ENCODE measurements around the gene CFAP97D2.
"Not testable (repeated sequence)": the region's sequence is repeated elsewhere in the genome, so short reads cannot be mapped to it uniquely, and the experiment has no call there.

Gene CFAP97D2

DNA sequence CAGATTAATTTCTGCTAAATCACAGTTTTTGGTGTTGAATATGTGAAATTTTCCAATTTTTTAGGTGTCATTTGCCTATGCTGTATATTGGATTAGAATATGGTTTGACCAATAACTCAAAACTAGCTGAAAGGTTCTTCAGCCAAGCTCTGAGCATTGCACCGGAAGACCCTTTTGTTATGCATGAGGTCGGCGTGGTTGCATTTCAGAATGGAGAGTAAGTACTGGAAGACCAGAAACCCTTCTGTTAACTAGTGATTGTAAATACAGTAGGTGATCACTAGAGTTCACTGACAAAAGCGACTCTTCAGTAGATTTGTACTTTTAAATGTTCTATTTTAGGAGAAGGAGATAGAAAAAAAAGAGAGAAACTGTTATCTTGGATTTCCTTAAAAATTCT, 78.0 kb downstream of the CFAP97D2 start:
- Histone ChIP-seq H3K9me3 (replicated peaks in 1 of 11) (no peaks in the 10 kb centered on the region), H3K4me2 (no peak overlapping the region), H4K20me1 (peaks cover 0 to 18% (median 3%) of the 10 kb centered on the region in 11 experiments; a peak in 4 of 22 replicates), H3K4me3 (no peak overlapping the region), H3K9ac (no peak overlapping the region), H3K4me1 (peaks cover 10 to 27% (median 22%) of the 10 kb centered on the region in 10 experiments), H3K27ac (no peak overlapping the region), H3K36me3 (peaks cover 88 to 99% (median 95%) of the 10 kb centered on the region in 11 experiments), H3K27me3 (no peaks in the 10 kb centered on the region)
- no peak for TF ChIP-seq Cebpa-rat (IDR thresholded peaks at IDR 0.05)

- no peaks in the 10 kb centered on the region for H3K9me3 ChIP-seq (replicated peaks in 1 of 11)
- TF ChIP-seq Cebpa-rat (IDR thresholded peaks at IDR 0.05) = no peak
- H3K4me3 ChIP-seq = no peak overlapping the region
- peaks cover 10 to 43% (median 38%) of the 10 kb centered on the region in 10 experiments for H3K4me1 ChIP-seq
- H4K20me1 ChIP-seq = peaks cover 0 to 28% (median 5%) of the 10 kb centered on the region in 11 experiments; a peak in 6 of 22 replicates
- H3K36me3 ChIP-seq = peaks cover 88 to 99% (median 94%) of the 10 kb centered on the region in 11 experiments
- H3K4me2 ChIP-seq = no peak overlapping the region
- no peak overlapping the region for H3K27ac ChIP-seq
- no peak overlapping the region for H3K9ac ChIP-seq
- no peaks in the 10 kb centered on the region for H3K27me3 ChIP-seq
Measured at GRCh38 chr13:114258589-114258988, 79.5 kb downstream of the CFAP97D2 start.

- Histone ChIP-seq H3K4me1 (peaks cover 10 to 51% (median 40%) of the 10 kb centered on the region in 10 experiments), H3K27me3 (no peaks in the 10 kb centered on the region), H3K27ac (no peak overlapping the region), H3K4me2 (no peak overlapping the region), H3K9ac (no peak overlapping the region), H3K4me3 (no peak overlapping the region), H3K9me3 (replicated peaks in 1 of 11) (no peaks in the 10 kb centered on the region), H3K36me3 (peaks cover 89 to 99% (median 95%) of the 10 kb centered on the region in 11 experiments), H4K20me1 (peaks cover 0 to 29% (median 6%) of the 10 kb centered on the region in 11 experiments; a peak in 6 of 22 replicates)
- no peak for TF ChIP-seq Cebpa-rat (IDR thresholded peaks at IDR 0.05)
Measured at GRCh38 chr13:114259374-114259773, 80.3 kb downstream of the CFAP97D2 start.

DNA sequence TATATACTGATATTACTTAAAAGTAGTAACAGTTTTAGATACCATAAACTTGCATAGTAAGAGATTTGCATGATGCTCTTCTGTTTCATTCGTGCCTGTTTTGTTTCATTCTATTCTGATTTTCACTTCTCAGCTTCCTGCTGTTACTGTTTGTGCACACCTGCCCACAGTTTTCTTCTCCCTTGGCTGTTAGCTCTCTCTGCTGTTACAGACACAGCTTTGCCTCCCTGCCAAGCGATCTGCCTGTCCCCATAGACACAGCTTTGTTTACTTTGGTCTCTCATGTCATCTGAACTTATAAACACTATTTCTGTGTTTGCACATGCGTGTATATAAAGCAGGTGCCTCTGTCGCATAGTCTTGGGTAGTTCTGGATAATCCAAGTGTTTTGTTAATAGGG, 80.9 kb downstream of the CFAP97D2 start:
- H3K27ac ChIP-seq = no peak overlapping the region
- no peak overlapping the region for H3K4me3 ChIP-seq
- H3K9me3 ChIP-seq (replicated peaks in 1 of 11) = no peaks in the 10 kb centered on the region
- TF ChIP-seq Cebpa-rat (IDR thresholded peaks at IDR 0.05) = no peak
- H3K4me1 ChIP-seq = peaks cover 10 to 51% (median 40%) of the 10 kb centered on the region in 10 experiments
- H4K20me1 ChIP-seq = peaks cover 0 to 29% (median 6%) of the 10 kb centered on the region in 11 experiments; a peak in 6 of 22 replicates
- no peak overlapping the region; a peak in 1 of 22 replicates for H3K9ac ChIP-seq
- no peak overlapping the region for H3K4me2 ChIP-seq
- H3K27me3 ChIP-seq = no peaks in the 10 kb centered on the region
- peaks cover 89 to 99% (median 95%) of the 10 kb centered on the region in 11 experiments for H3K36me3 ChIP-seq

DNA sequence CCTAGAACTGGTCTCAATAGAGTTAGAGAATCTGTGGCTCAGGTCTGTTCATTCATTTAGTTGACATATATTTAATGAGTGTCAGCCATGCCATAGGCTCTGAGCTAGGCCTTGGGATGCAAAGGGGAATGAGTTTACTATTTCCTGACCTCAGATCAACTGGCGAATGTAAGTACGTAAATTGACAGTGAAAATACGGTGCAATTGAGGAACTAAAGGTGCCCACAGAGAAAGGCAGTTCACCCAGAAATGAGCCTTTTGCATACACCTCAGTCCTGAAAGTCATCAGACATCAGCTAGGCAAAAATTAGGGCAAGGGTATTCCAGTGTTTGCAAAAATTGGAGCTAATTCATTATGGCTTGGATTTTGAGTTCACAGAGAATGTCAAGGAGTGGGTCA, 81.8 kb downstream of the CFAP97D2 start:
- H3K27me3 ChIP-seq = no peaks in the 10 kb centered on the region

GRCh38 chr13:114261328-114261965, 82.4 kb downstream of the CFAP97D2 start:
- Histone ChIP-seq H3K27ac (no peak overlapping the region), H4K20me1 (peaks cover 0 to 29% (median 6%) of the 10 kb centered on the region in 11 experiments; a peak in 6 of 22 replicates), H3K36me3 (peaks cover 93 to 99% (median 96%) of the 10 kb centered on the region in 11 experiments), H3K4me1 (peaks cover 5 to 51% (median 40%) of the 10 kb centered on the region in 10 experiments), H3K9me3 (replicated peaks in 1 of 11) (0 out of 22 replicates have a peak, but pooled peaks cover 0 to 3% (median 0%) of the 10 kb centered on the region in 11 experiments), H3K4me2 (peak overlapping the region in 7 of 11 experiments; percentile 3 to 80 (median 24); a peak in 11 of 22 replicates), H3K4me3 (no peak overlapping the region), H3K9ac (no peak overlapping the region), H3K27me3 (no peaks in the 10 kb centered on the region)
- TF ChIP-seq Cebpa-rat (IDR thresholded peaks at IDR 0.05) = no peak

More for the DNA sequence above, 81.8 kb downstream of the CFAP97D2 start:
- peaks cover 10 to 51% (median 40%) of the 10 kb centered on the region in 10 experiments for H3K4me1 ChIP-seq
- H3K4me3 ChIP-seq = no peak overlapping the region
- no peaks in the 10 kb centered on the region for H3K9me3 ChIP-seq (replicated peaks in 1 of 11)
- no peak overlapping the region for H3K27ac ChIP-seq
- no peak for TF ChIP-seq Cebpa-rat (IDR thresholded peaks at IDR 0.05)
- no peak overlapping the region for H3K9ac ChIP-seq
- peaks cover 89 to 99% (median 95%) of the 10 kb centered on the region in 11 experiments for H3K36me3 ChIP-seq
- H3K4me2 ChIP-seq = peak overlapping the region in 5 of 11 experiments; percentile 18 to 80 (median 24); a peak in 9 of 22 replicates
- H4K20me1 ChIP-seq = peaks cover 0 to 29% (median 6%) of the 10 kb centered on the region in 11 experiments; a peak in 6 of 22 replicates

DNA sequence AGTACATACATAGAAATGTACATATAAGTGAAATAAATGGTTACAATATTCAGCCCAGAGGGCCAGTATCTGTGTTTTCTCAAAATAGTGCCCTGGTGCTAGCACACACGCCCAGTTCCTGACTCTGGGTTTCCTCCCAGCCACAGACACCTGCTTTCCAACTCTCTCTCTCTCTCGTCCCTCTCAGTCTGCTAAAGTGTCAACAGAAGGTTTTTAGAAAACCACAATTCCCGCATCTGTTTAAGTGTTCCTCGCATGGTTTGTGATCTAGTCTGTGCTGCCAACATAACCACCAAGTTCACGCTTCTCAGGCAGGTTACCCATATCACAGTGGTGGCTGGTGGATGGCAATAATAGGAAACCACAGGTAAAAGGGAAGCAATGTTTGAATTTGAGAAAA, 84.5 kb downstream of the CFAP97D2 start:
- peaks cover 0 to 57% (median 40%) of the 10 kb centered on the region in 10 experiments; a peak in 17 of 20 replicates for H3K4me1 ChIP-seq
- no peaks in the 10 kb centered on the region for H3K27me3 ChIP-seq
- peak overlapping the region in 1 of 10 experiments; percentile 6; a peak in 1 of 20 replicates for H3K4me3 ChIP-seq
- peaks cover 0 to 18% (median 9%) of the 10 kb centered on the region in 11 experiments; a peak in 10 of 22 replicates for H3K9me3 ChIP-seq (replicated peaks in 1 of 11)
- TF ChIP-seq Cebpa-rat (IDR thresholded peaks at IDR 0.05) = no peak
- H4K20me1 ChIP-seq = peaks cover 0 to 29% (median 6%) of the 10 kb centered on the region in 11 experiments; a peak in 6 of 22 replicates
- peak overlapping the region in 1 of 11 experiments; percentile 2; a peak in 1 of 22 replicates for H3K27ac ChIP-seq
- H3K9ac ChIP-seq = peak overlapping the region in 1 of 11 experiments; percentile 30; a peak in 1 of 22 replicates
- peaks cover 93 to 100% (median 97%) of the 10 kb centered on the region in 11 experiments for H3K36me3 ChIP-seq
- H3K4me2 ChIP-seq = peak overlapping the region in 8 of 11 experiments; percentile 41 to 83 (median 74); a peak in 14 of 22 replicates

DNA sequence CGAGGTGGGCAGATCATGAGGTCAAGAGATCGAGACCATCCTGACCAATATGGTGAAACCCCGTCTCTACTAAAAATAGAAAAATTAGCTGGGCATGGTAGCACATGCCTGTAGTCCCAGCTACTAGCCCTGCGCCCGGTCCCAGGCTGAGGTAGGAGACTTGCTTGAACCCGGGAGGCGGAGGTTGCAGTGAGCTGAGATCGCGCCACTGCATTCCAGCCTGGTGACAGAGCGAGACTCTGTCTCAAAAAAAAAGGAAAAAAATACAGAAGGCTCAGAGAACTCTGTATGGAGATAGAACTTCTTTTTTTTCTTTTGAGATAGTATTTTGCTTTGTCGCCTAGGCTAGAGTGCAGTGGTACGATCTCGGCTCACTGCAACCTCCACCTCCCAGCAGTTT, 85.3 kb downstream of the CFAP97D2 start:
- H3K27ac ChIP-seq, H3K27me3 ChIP-seq, H3K4me3 ChIP-seq, H3K9ac ChIP-seq: not testable (repeated sequence)
- Histone ChIP-seq H3K36me3 (peaks cover 93 to 100% (median 98%) of the 10 kb centered on the region in 11 experiments), H3K9me3 (replicated peaks in 1 of 11) (peaks cover 0 to 19% (median 9%) of the 10 kb centered on the region in 11 experiments; a peak in 10 of 22 replicates), H4K20me1 (peaks cover 0 to 29% (median 5%) of the 10 kb centered on the region in 11 experiments; a peak in 6 of 22 replicates), H3K4me2 (peak overlapping the region in 2 of 11 experiments; percentile 80 to 81; a peak in 3 of 22 replicates), H3K4me1 (peaks cover 0 to 57% (median 40%) of the 10 kb centered on the region in 10 experiments; a peak in 17 of 20 replicates)

Data from BLaER1 treated with 17β-estradiol and CSF1 and Interleukin-3, amounts not matched to agents 10 nM and 100 nM (cell line).